Measurements from ENCODE around the gene CUEDC1. TPM values are rescaled to one million over a fixed set of nuclear protein-coding genes. Genes with fewer than 3 reads are reported as not detected.

CUEDC1 gene
- total and polyA plus RNA-seq, 2 of the 13 experiments (the other 11 are each of a cell fraction or from before 2014, with no cell fraction given), result 7.4 to 12.9 TPM

- peak; percentile 54; the same call in 1 of the 2 replicates for TF ChIP-seq SAFB2 (CRISPR knock-in tag; IDR thresholded peaks at IDR 0.05; ENCODE audit: borderline replicate concordance, low read depth)
- TF ChIP-seq ZNF878 (CRISPR knock-in tag; IDR thresholded peaks at IDR 0.05), result no peak
- no peak; the same call in 1 of the 2 replicates for TF ChIP-seq POGK (CRISPR knock-in tag; conservative IDR thresholded peaks at IDR 0.05)
- TF ChIP-seq FOXO1 (CRISPR knock-in tag; IDR thresholded peaks at IDR 0.05), result peak; percentile 6
- TF ChIP-seq HMGA1 (CRISPR knock-in tag; conservative IDR thresholded peaks at IDR 0.05), result no peak
- TF ChIP-seq KLF13 (CRISPR knock-in tag; IDR thresholded peaks at IDR 0.05), result no peak
- TF ChIP-seq DRAP1 (CRISPR knock-in tag; IDR thresholded peaks at IDR 0.05), result peak; percentile 78
- no peak for TF ChIP-seq FOXK2 (IDR thresholded peaks at IDR 0.05)
- TF ChIP-seq ZNF605 (CRISPR knock-in tag; IDR thresholded peaks at IDR 0.05), result peak; percentile 83
- TF ChIP-seq EZH2 (conservative IDR thresholded peaks at IDR 0.05; ENCODE audit: low read depth, low read length), result no peak
- TF ChIP-seq DMTF1 (CRISPR knock-in tag; IDR thresholded peaks at IDR 0.05), result no peak
- no peak for TF ChIP-seq ZNF800 (CRISPR knock-in tag; IDR thresholded peaks at IDR 0.05)
- TF ChIP-seq MZF1 (CRISPR knock-in tag; IDR thresholded peaks at IDR 0.05; ENCODE audit: borderline replicate concordance), result no peak
- peak; percentile 64; the same call in 1 of the 2 replicates for TF ChIP-seq EED (CRISPR knock-in tag; IDR thresholded peaks at IDR 0.05)
- no peak for TF ChIP-seq RNF2 (conservative IDR thresholded peaks at IDR 0.05; ENCODE audit: low read depth)
- TF ChIP-seq ZNF232 (CRISPR knock-in tag; IDR thresholded peaks at IDR 0.05; ENCODE audit: borderline replicate concordance), result no peak
- TF ChIP-seq ZNF788 (CRISPR knock-in tag; IDR thresholded peaks at IDR 0.05; ENCODE audit: borderline replicate concordance), result peak; percentile 87; the same call in 1 of the 2 replicates
- peak; percentile 96 for TF ChIP-seq ZNF687 (CRISPR knock-in tag; IDR thresholded peaks at IDR 0.05)
These were observed 52.1 kb downstream of the CUEDC1 start (continued) for GRCh38 chr17:57902800-57903759.

All from HepG2 (cell line).